Stomach (tissue), 9 donors: Measurements from ENCODE around the gene GAL3ST2. TPM values are rescaled to one million over a fixed set of nuclear protein-coding genes. Genes with fewer than 3 reads are reported as not detected.

Experiments used
- DNase-seq, 2 donors: peaks; one replicate each; pipeline versions ENCODE4 v3.0.0 to v3.0.0-alpha.2; 2013 to 2019
- H3K27ac ChIP-seq, 5 donors: fragments of 200-600 bp in 4 of 5; sonication (generic) in 4 of 5; one replicate each; pipeline ENCODE4 v1.5.1; 2013 to 2019; ENCODE audit warnings: mild to moderate bottlenecking in 1 of 5, moderate library complexity in 1 of 5
- H3K27me3 ChIP-seq, 3 donors: fragments of 200-600 bp; sonication (generic); one replicate each; pipeline ENCODE4 v1.5.1; 2017 to 2019; ENCODE audit warnings: mixed run types in 1 of 3
- H3K36me3 ChIP-seq, 4 donors: fragments of 200-600 bp; sonication (generic); 1 replicate in 3 of 4; 2 replicates in 1 of 4; pipeline ENCODE4 v1.5.1; 2016 to 2019
- H3K4me1 ChIP-seq, 4 donors: fragments of 200-600 bp; sonication (generic); one replicate each; pipeline ENCODE4 v1.5.1; 2016 to 2019
- H3K4me3 ChIP-seq, 4 donors: fragments of 200-600 bp; sonication (generic) in 3 of 4; one replicate each; pipeline ENCODE4 v1.5.1; 2016 to 2019; ENCODE audit warnings: mild to moderate bottlenecking in 1 of 4
- H3K9me3 ChIP-seq, 4 donors: fragments of 200-600 bp; sonication (generic); one replicate each; pipeline ENCODE4 v1.5.1; 2016 to 2019
- CTCF ChIP-seq, 7 experiments: fragments of 450-650 bp in 4 of 7; fragments of 200-600 bp in 3 of 7; sonication (generic) in 3 of 7; IDR thresholded peaks; one replicate each; pipeline ENCODE4 v1.5.1; 2016 to 2019; ENCODE audit warnings: antibody characterized with exemption in 7 of 7, control low read depth in 2 of 7, mild to moderate bottlenecking in 1 of 7
- EP300 ChIP-seq: sonication (generic); formaldehyde crosslinking; IDR thresholded peaks from one replicate; pipeline ENCODE4 v1.6.1; 2017; ENCODE audit warnings: antibody characterized with exemption
- POLR2A ChIP-seq, 4 donors: fragments of 450-650 bp; IDR thresholded peaks; one replicate each; pipeline ENCODE4 v1.6.1; 2016; ENCODE audit warnings: antibody characterized with exemption in 4 of 4, control low read depth in 2 of 4, mild to moderate bottlenecking in 1 of 4, moderate library complexity in 1 of 4
- POLR2AphosphoS5 ChIP-seq, 3 donors: sonication (generic); formaldehyde crosslinking; IDR thresholded peaks; one replicate each; pipeline ENCODE4 v1.6.1; 2016; ENCODE audit warnings: antibody characterized with exemption in 3 of 3
- WGBS, 5 donors: extraction: QIAGEN DNeasy Blood & Tissue Kit in 3 of 5; methylation state at CpG; one replicate each; pipeline versions ENCODE4 v1.1.5 to v1.1.7; 2013 to 2018; 5-methylcytosine and 5-hydroxymethylcytosine counted together
- intact Hi-C: fragments of 100-400 bp; cut with DNase I; formaldehyde crosslinking; loops from one replicate; pipeline ENCODE4 v1.15.1; 2023; ENCODE audit warnings: low total_unique reads
- polyA plus RNA-seq, 3 donors: library from polyadenylated mRNA; stranded (reverse); fragments of 200-250 nt; gene quantifications; one replicate each; pipeline ENCODE4 v1.2.3, GENCODE V29; 2013
- total RNA-seq, 5 donors: library from RNA; depleted of rRNA; stranded (reverse); fragments of >200 nt; gene quantifications; one replicate each; pipeline versions ENCODE4 v1.1.0 to v1.2.3, GENCODE V29; 2014 to 2016
- donor health status: healthy with polysubstance abuse.
- donor health status: Bipolar disorder and iron deficiency.
- donor health status: healthy.

GAL3ST2 gene
- total and polyA plus RNA-seq, 8 donors, result 311 TPM; not detected in 7

GRCh38 chr2:241834527-241835210, 58.0 kb downstream of the GAL3ST2 start:
- TF ChIP-seq EP300 (no peak), CTCF (IDR thresholded peaks at IDR 0.05) (no peak), POLR2A (IDR thresholded peaks at IDR 0.05) (no peak), POLR2AphosphoS5 (IDR thresholded peaks at IDR 0.05) (no peak)
- H3K4me3 ChIP-seq, result no peak overlapping the region
- H3K27me3 ChIP-seq, result peaks cover 0 to 16% (median 0%) of the 10 kb centered on the region in 3 donors
- intact Hi-C loops, result no loop called here
- H3K4me1 ChIP-seq, result peaks cover 0 to 3% (median 0%) of the 10 kb centered on the region in 4 donors
- DNase-seq, result no peak
- H3K36me3 ChIP-seq, result no peaks in the 10 kb centered on the region
- no peak overlapping the region for H3K27ac ChIP-seq
- WGBS, 5 donors, result 90 to 95% (median 91%) methylated on average over 10 of the region's 10 CpGs
- no peaks in the 10 kb centered on the region for H3K9me3 ChIP-seq

DNA sequence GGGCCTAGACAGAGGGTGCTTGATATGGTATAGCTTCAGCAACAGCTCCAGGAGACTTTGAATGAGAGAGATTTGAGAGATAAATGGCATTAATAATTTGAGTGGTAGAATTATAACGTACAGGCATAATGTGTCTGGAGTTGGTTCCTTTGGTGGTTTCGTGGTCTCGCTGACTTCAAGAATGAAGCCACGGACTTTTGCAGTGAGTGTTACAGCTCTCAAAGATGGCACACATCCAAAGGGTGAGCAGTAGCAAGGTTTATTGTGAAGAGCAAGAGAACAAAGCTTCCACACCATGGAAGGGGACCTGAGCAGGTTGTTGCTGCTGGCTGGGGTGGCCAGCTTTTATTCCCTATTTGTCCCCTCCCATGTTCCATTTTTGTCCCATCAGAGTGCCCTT, 59.0 kb downstream of the GAL3ST2 start:
- intact Hi-C loops, result no loop called here
- Histone ChIP-seq H3K27me3 (peaks cover 0 to 16% (median 0%) of the 10 kb centered on the region in 3 donors), H3K4me1 (peaks cover 0 to 3% (median 0%) of the 10 kb centered on the region in 4 donors), H3K9me3 (no peaks in the 10 kb centered on the region), H3K4me3 (no peak overlapping the region), H3K36me3 (no peaks in the 10 kb centered on the region), H3K27ac (no peak overlapping the region)
- TF ChIP-seq POLR2AphosphoS5 (IDR thresholded peaks at IDR 0.05) (no peak), CTCF (IDR thresholded peaks at IDR 0.05) (no peak), EP300 (no peak), POLR2A (IDR thresholded peaks at IDR 0.05) (no peak)
- WGBS, 5 donors, result 69 to 82% (median 71%) methylated on average over 4 of the region's 4 CpGs
- DNase-seq, result no peak

- intact Hi-C loops, result no loop called here
- DNase-seq, result no peak
- Histone ChIP-seq H3K27ac (no peak overlapping the region), H3K27me3 (peaks cover 0 to 16% (median 0%) of the 10 kb centered on the region in 3 donors), H3K36me3 (no peaks in the 10 kb centered on the region), H3K9me3 (no peaks in the 10 kb centered on the region), H3K4me1 (peaks cover 0 to 3% (median 0%) of the 10 kb centered on the region in 4 donors), H3K4me3 (no peak overlapping the region)
- 54 to 62% (median 59%) methylated on average over 6 of the region's 6 CpGs for WGBS, 5 donors
- no peak for TF ChIP-seq EP300
- TF ChIP-seq POLR2A (IDR thresholded peaks at IDR 0.05), result no peak
- TF ChIP-seq CTCF (IDR thresholded peaks at IDR 0.05), result no peak
- TF ChIP-seq POLR2AphosphoS5 (IDR thresholded peaks at IDR 0.05), result no peak
These were observed 59.7 kb downstream of the GAL3ST2 start for GRCh38 chr2:241836292-241836691.

DNA sequence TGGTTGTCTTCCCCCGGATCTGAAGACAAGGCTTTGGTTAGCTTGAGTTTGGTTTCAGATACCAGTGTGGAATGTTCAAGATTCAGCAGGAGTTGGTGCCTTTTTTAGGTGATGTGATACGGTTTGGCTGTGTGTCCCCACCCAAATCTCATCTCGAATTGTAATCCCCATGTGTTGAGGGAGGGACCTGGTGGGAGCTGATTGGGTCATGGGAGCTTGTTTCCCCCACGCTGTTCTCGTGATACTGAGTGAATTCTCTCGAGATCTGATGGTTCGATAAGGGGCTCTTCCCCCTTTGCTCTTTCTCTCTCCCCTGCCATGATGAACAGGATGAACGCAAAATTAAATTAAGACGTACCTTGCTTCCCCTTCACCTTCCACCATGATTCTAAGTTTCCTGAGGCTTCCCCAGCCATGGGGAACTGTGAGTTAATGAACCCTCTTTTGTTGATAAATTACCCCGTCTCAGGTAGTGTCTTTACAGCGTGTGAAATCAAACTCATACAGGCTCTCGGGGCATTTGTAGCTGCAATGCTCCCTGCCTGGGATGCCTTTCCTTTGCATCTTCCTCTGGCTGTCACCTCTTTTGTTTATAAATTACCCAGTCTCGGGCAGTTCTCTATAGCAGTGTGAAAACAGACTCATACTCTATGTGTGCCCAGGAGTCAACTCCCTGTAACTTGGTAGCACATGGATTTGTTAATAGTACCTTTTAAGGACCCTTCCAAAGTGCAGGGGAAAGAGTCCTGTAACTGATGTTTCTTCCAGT, 60.8 kb downstream of the GAL3ST2 start:
- H3K9me3 ChIP-seq, result no peaks in the 10 kb centered on the region
- H3K27me3 ChIP-seq, result peaks cover 0 to 14% (median 0%) of the 10 kb centered on the region in 3 donors
- 51 to 65% (median 55%) methylated on average over 13 of the region's 13 CpGs for WGBS, 5 donors
- H3K4me1 ChIP-seq, result peaks cover 0 to 3% (median 0%) of the 10 kb centered on the region in 4 donors
- no peak for DNase-seq
- intact Hi-C loops, result no loop called here
- TF ChIP-seq POLR2AphosphoS5 (IDR thresholded peaks at IDR 0.05), result no peak
- no peak for TF ChIP-seq EP300
- TF ChIP-seq POLR2A (IDR thresholded peaks at IDR 0.05), result no peak
- TF ChIP-seq CTCF (IDR thresholded peaks at IDR 0.05), result no peak
- no peak overlapping the region for H3K4me3 ChIP-seq
- H3K27ac ChIP-seq, result no peak overlapping the region
- no peaks in the 10 kb centered on the region for H3K36me3 ChIP-seq
